ENCODE data around the gene DDX54.
A peak's percentile ranks its signal among the peaks of the same experiment; 100 is the strongest.
"Not testable (repeated sequence)": the region's sequence is repeated elsewhere in the genome, so short reads cannot be mapped to it uniquely, and the experiment has no call there.

The DDX54 gene

DNA sequence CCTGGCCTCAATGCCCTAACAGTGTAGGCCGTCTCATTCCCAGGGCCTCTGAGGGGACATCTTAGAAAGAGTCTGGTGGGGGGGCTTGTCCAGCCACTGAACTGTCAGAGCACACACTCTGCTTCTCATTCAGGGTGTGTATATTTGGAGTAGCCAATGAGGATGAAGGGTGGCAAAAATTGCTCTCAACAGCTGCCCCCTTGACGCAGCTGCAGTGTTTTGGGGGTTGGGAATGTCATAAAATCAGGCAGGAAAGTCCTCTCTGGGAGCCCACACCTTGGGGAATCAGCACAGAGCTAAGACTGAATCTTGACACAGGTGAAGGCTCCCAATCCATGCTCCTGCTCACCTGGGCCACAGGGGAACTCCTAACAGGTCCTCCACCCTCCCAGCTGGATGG, 51.2 kb downstream of the DDX54 start:
- no peaks in the 10 kb centered on the region for H3K27me3 Mint-ChIP-seq
- H3K9me3 Mint-ChIP-seq: no peaks in the 10 kb centered on the region
- peaks cover 10% of the 10 kb centered on the region for H3K4me1 Mint-ChIP-seq
- peak overlapping the region; percentile 36 for H3K4me3 Mint-ChIP-seq
- H3K36me3 Mint-ChIP-seq: no peaks in the 10 kb centered on the region
- no peak overlapping the region for H3K27ac Mint-ChIP-seq

DNA sequence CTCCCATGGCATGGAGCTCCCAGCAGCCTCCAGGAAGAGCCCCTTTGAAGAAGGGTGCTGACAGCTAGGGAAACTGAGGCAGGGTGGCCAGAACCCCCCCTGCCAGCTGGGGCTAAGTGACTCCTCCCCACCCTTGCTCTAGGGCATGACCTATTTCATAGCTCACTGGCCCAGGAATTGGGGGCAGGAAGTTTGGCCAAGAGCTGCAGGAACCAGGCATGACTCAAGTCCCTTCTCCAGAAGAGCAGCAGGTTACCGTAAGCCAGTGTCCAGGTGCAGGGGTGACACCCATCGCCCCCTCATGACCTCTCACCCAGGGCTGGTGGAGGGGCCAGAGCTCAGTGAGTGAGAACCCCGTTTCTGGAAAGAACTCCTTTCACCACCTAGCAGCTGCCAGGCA, 51.6 kb downstream of the DDX54 start:
- Mint-ChIP-seq H3K4me1 (peaks cover 10% of the 10 kb centered on the region), H3K4me3 (no peak overlapping the region), H3K27me3 (no peaks in the 10 kb centered on the region), H3K27ac (no peak overlapping the region), H3K36me3 (no peaks in the 10 kb centered on the region), H3K9me3 (no peaks in the 10 kb centered on the region)

DNA sequence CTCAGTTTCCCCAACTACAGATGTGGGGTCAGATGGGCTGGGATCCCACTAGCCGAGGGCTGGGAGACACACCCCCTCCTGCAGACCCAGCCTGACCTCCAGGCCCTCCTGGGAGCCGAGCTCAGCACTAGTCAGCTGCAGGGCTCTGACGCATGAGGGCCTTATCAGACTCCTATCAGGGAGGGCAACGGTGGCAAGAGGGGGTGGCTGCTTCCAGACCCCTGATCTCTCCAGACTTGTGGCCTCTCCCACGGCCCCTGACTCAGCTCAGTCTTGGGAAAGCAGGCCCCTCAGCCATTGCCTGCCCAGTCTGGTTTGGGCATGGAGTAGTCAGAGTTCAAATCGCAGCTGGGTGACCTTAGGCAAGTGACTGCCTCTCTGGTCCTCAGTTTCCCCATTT, 52.2 kb downstream of the DDX54 start:
- Mint-ChIP-seq H3K9me3 (no peaks in the 10 kb centered on the region), H3K27ac (no peak overlapping the region)

GRCh38 chr12:113131556-113131955, 53.7 kb downstream of the DDX54 start:
- no peak overlapping the region for H3K4me3 Mint-ChIP-seq
- peaks cover 9% of the 10 kb centered on the region for H3K4me1 Mint-ChIP-seq
- H3K27me3 Mint-ChIP-seq: no peaks in the 10 kb centered on the region
- no peak overlapping the region for H3K27ac Mint-ChIP-seq
- no peaks in the 10 kb centered on the region for H3K9me3 Mint-ChIP-seq
- H3K36me3 Mint-ChIP-seq: no peaks in the 10 kb centered on the region

More for the DNA sequence above, 52.2 kb downstream of the DDX54 start:
- no peaks in the 10 kb centered on the region for H3K36me3 Mint-ChIP-seq
- H3K27me3 Mint-ChIP-seq: no peaks in the 10 kb centered on the region
- peaks cover 10% of the 10 kb centered on the region for H3K4me1 Mint-ChIP-seq
- H3K4me3 Mint-ChIP-seq: no peak overlapping the region

- Mint-ChIP-seq H3K4me1 (no peaks in the 10 kb centered on the region), H3K9me3 (no peaks in the 10 kb centered on the region), H3K27ac (no peak overlapping the region), H3K27me3 (no peaks in the 10 kb centered on the region), H3K36me3 (no peaks in the 10 kb centered on the region), H3K4me3 (no peak overlapping the region)
These were observed 54.7 kb downstream of the DDX54 start for GRCh38 chr12:113130457-113131135.

GRCh38 chr12:113129664-113130456, 55.4 kb downstream of the DDX54 start:
- Mint-ChIP-seq H3K36me3 (no peaks in the 10 kb centered on the region), H3K4me3 (no peak overlapping the region), H3K27ac (no peak overlapping the region), H3K4me1 (no peaks in the 10 kb centered on the region), H3K9me3 (no peaks in the 10 kb centered on the region), H3K27me3 (no peaks in the 10 kb centered on the region)

DNA sequence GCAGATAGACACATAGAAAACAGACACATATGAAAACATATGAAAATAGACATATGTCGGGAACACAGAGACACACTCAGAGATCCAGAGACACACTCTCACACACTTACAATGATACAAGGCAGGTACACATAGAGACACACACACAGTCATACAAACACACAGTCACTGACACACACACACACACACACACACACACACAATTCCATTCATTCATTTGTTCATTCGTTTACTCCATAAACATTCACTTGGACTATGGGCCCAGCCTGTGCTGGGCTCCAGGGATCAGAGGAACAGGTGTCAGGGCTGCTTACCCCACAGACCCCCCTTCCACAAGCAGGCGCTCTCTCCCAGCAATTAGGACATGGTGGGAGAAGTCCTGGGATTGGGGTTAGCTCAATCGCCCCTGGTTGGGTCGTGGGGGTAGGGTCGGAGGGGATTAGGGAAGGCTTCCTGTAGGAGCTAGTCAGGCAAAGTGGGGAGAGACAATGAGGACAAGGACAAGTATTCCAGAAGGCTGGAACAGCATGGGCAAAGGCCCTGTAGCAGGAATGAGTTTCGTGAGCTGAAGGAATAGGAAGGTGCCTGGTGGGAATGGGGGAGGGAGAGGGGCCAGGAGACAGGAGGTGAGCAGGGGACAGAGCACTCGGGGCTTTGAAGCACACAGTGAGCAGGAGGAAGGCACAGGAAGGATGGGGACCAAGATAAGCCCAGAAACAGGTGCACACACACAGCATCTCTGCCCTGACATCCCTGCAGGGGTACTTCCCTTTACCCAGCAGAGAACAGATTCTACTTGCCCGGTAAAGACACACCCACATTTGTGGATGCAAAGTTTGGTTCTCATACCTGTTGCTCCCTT, 56.2 kb downstream of the DDX54 start:
- Mint-ChIP-seq H3K4me1 (no peaks in the 10 kb centered on the region), H3K4me3 (no peak overlapping the region), H3K27ac (no peak overlapping the region), H3K27me3 (no peaks in the 10 kb centered on the region), H3K9me3 (no peaks in the 10 kb centered on the region), H3K36me3 (no peaks in the 10 kb centered on the region)

- Mint-ChIP-seq H3K36me3 (peaks cover 5% of the 10 kb centered on the region), H3K27me3 (peaks cover under 1% of the 10 kb centered on the region), H3K27ac (no peak overlapping the region), H3K4me1 (no peaks in the 10 kb centered on the region), H3K9me3 (peaks cover 6% of the 10 kb centered on the region), H3K4me3 (no peak overlapping the region)
These were observed 57.5 kb downstream of the DDX54 start for GRCh38 chr12:113127791-113128199.

GRCh38 chr12:113120670-113121370, 64.5 kb downstream of the DDX54 start:
- Mint-ChIP-seq H3K27ac (no peak overlapping the region), H3K36me3 (peaks cover 6% of the 10 kb centered on the region), H3K4me3 (no peak overlapping the region), H3K4me1 (no peaks in the 10 kb centered on the region), H3K9me3 (peaks cover 8% of the 10 kb centered on the region), H3K27me3 (peaks cover 2% of the 10 kb centered on the region)

DNA sequence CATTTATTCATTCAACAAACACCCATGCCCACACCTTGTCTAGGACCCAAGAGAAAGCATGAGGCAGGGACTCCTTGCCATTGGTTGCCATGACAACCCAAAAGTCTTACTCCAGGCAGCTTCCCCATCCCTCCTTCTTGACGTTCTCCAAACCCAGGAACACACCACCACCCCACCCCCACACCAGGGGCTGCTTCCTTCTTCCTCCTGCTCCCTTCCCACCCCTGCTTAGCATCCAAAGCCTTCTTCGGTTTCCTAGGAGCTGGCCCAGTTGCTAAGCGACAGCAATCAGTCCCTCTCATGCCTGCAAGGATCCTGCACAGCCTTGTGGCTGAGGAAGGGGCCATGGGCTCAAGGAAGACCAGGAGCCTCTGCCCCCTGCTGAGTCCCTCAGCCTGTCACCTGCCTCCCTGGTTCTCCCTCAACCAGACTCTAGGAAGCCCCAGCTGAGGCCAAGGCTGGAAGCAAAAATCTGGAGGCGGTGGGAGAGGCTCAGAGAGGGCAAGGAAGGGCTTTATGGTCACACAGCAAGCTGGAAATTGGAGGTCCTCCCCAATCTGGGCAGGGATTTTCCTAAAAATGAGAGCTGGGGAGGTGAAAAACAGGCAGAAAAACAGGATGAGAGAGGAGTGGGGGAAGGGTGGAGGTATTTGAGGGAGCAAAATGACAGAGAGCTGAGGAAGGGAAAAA, 65.2 kb downstream of the DDX54 start:
- Mint-ChIP-seq H3K36me3 (peaks cover 6% of the 10 kb centered on the region), H3K4me1 (no peaks in the 10 kb centered on the region), H3K27ac (no peak overlapping the region), H3K4me3 (no peak overlapping the region), H3K9me3 (peaks cover 8% of the 10 kb centered on the region), H3K27me3 (peaks cover 2% of the 10 kb centered on the region)

DNA sequence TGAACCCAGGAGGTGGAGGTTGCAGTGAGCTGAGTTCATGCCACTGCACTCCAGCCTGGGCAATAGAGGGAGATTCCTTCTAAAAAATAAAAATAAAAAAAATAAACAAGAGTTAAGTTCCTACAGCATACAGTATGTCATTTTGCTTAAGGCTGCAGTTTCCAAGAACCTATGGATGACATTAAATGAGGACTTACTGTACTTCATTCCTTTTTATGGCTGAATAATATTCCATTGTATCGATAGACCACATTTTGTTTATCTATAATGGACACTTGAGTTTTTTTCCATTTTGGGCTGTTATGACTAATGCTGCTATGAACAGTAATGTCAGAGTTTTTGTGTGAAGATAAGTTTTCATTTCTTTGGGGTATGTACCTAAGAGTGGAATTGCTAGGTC, 67.1 kb downstream of the DDX54 start:
- Mint-ChIP-seq H3K27me3 (peaks cover 2% of the 10 kb centered on the region), H3K9me3 (peaks cover 6% of the 10 kb centered on the region), H3K36me3 (peaks cover 3% of the 10 kb centered on the region)

GRCh38 chr12:113117684-113118083, 67.6 kb downstream of the DDX54 start:
- H3K27ac Mint-ChIP-seq, H3K4me3 Mint-ChIP-seq, H3K4me1 Mint-ChIP-seq, H3K27me3 Mint-ChIP-seq, H3K36me3 Mint-ChIP-seq, H3K9me3 Mint-ChIP-seq: not testable (repeated sequence)

More for the DNA sequence above, 67.1 kb downstream of the DDX54 start:
- no peak overlapping the region for H3K27ac Mint-ChIP-seq
- H3K4me3 Mint-ChIP-seq: no peak overlapping the region
- no peaks in the 10 kb centered on the region for H3K4me1 Mint-ChIP-seq

DNA sequence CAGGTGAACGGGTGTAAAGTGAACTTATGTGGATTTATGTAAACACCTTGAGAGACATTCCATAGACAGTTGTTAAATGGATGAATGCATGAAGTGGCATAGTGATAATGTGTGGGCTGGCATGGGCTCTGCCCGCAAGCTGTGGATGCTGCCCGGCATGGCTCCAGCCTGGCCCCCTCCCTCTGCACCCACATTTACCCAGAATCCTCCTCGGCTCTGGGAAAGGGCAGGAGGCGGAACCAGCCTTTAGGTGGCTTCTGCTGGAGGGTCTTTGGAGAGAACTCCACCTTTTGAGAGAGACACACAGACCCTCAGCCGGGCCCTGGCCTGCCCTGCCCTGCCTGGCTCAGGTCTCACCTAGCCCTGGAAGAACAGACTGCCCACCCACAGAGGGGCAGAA, 68.4 kb downstream of the DDX54 start:
- Mint-ChIP-seq H3K27ac (no peak overlapping the region), H3K36me3 (no peaks in the 10 kb centered on the region), H3K9me3 (no peaks in the 10 kb centered on the region), H3K4me3 (no peak overlapping the region), H3K27me3 (no peaks in the 10 kb centered on the region), H3K4me1 (no peaks in the 10 kb centered on the region)

GRCh38 chr12:113115455-113116126, 69.7 kb downstream of the DDX54 start:
- no peaks in the 10 kb centered on the region for H3K27me3 Mint-ChIP-seq
- H3K36me3 Mint-ChIP-seq: no peaks in the 10 kb centered on the region
- no peak overlapping the region for H3K4me3 Mint-ChIP-seq
- H3K9me3 Mint-ChIP-seq: no peaks in the 10 kb centered on the region
- peaks cover 5% of the 10 kb centered on the region for H3K4me1 Mint-ChIP-seq
- no peak overlapping the region for H3K27ac Mint-ChIP-seq
